HG03558 (cell line): ENCODE results near the gene PRSS33.

Experiments
- ATAC-seq: cut with Tn5 transposase; IDR thresholded peaks from one replicate; pipeline ENCODE4 v1.9.1; 2021; ENCODE audit warnings: moderate number of reproducible peaks; ENCODE audit not compliant: unreplicated experiment; ENCODE audit errors: extremely low read depth

The PRSS33 gene

DNA sequence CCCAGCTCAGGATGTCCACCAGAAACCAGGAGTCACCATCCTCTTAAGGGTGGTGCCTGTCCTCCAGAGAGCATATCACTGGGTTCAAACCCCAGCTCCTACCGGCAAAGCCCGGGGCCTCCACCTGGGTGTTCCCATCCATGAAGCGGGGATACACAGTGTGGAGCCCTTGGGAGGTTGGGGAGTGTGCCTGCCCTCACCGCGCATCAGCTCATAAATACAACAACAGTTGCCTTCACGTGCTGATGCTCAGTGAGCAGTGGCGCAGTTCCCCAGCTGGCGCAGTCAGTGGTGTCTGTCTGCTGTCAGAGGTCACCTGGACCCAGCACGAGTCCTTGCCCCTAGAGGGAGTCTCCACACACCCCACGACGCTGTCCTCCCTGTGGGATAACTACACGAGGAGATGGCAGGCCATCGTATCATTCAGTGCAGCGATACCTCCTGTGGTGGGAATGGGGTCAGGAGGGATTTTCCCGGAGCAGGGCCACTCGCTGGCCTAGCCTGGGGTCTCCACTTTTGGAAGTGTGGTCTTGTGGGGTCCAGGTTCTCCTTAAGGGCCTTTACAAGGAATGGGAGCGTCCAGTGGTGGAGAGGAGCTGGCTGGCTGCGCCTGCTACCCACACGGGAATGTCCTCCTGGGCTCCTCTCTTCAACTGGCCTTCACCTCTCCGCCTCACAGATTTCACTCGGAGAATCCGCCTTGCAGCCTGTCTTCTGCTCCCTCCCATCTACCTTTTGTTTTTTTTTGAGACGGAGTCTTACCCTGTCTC lies 8.0 kb downstream of the PRSS33 start:
- ATAC-seq, result no peak

DNA sequence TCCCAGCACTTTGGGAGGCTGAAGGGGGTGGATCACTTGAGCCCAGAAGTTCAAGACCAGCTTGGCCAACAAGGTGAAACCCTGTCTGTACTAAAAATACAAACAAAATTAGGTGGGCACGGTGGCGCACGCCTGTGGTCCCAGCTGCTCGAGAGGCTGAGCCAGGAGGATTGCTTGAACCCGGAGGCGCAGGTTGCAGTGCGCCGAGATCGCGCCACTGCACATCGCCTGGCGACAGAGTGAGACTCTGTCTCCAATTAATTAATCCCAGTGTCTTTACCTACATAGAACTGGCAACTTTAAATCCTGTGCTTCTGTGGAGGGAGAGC lies 8.8 kb downstream of the PRSS33 start:
- no peak for ATAC-seq

DNA sequence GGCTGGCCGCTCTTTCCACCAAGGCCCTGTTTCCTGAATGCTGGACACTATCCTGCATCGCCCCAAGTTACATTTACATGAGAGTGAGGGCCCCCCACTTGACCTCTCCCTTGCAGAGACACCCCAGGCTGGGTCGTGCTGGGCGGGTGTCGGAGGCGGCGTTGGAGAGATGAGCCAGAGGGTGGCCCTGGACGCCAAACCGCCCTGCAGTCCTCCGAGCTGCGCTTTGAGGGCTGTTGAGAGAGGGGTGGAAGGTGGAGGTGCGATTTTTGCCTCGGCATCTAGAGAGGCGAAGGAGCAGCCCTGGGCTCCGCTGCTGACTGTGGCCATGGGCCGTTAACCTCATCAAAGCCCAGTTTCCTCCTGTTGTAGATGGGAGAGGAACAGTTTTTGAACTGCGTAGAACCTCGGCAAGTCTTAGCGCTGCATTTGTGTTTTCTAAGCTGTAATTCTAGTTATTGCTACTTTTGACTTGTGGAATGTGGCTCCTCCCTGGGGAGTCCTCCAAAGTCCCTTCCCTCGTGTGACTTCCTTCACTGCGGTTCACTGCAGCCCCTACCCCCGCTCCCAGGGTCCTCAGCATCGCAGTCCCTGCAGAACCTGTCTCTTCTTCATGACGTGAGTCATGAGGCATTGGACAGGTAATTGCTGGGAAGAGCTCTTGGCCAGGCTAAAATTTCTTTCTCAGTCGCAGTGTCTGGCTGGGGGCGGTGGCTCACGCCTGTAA lies 9.3 kb downstream of the PRSS33 start:
- no peak for ATAC-seq

DNA sequence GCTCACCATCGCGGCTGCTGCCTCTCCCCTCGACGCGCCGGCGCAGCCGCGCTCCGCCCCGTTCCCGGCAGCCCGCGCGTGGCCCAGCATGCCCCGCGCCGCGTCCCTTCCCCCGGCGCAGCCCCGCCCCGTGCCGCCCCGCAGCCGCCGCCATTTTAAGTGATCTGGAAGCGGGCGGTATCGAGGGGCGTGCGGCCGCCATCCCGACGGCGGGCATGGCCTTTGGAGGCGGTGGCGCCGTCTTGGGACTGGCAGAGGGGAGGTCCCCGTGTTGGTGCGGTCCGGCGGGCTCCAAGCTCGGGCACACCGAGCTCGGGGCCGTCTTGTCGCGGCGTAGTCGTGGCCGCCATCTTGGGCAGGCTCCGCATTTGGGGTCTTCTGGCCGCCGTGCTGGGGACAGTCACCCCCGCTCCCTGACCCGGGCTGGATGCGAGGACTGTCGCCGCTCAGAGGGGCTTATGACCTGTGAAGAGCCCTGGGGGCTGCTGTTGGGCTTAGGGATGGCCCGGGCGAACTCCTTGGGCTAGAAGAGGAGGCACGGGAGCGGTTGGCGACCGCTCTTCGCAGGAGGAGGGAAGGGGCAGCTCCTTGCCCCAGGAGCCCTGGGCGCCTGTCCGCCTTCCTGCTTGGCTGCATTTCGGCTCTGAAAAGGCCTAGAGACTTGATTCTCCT lies 10.0 kb downstream of the PRSS33 start, which contains the start of gene ELOB:
Gene ELOB (minus strand): TSS at position 50 of the 672 bp plus-strand sequence. CDS start 41 bp downstream, at position 9.
- no peak for ATAC-seq

DNA sequence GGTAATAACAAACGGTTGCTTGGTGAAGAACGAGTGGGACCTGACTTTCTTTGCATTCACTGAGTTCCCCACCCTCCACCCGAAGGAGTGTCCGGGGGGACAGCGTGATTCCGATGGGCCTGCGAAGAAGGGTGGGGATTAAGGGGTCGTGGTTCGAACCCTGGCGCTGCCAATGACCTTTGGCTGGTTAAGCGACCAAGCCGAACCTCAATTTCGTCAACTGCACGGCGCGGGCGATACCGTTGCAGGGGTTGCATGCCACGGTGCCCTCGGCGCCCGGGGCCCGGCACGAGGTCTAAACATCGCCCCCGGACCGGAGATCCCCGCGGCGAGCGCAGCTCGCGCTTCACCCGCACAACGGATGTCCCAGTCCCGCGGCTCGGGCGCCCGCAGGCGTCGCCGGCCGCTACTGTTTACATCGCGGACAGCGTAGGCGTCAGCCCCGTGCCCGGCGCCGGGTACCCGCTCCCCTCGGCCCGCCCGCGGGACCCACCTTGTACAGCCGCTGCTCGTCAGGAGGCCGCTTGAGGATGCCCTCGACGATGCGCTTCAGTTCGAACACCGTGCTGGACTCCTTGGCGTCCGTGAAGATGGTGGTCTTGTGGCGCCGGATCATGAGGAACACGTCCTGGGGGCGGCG lies 10.7 kb downstream of the PRSS33 start:
- ATAC-seq, result no peak

DNA sequence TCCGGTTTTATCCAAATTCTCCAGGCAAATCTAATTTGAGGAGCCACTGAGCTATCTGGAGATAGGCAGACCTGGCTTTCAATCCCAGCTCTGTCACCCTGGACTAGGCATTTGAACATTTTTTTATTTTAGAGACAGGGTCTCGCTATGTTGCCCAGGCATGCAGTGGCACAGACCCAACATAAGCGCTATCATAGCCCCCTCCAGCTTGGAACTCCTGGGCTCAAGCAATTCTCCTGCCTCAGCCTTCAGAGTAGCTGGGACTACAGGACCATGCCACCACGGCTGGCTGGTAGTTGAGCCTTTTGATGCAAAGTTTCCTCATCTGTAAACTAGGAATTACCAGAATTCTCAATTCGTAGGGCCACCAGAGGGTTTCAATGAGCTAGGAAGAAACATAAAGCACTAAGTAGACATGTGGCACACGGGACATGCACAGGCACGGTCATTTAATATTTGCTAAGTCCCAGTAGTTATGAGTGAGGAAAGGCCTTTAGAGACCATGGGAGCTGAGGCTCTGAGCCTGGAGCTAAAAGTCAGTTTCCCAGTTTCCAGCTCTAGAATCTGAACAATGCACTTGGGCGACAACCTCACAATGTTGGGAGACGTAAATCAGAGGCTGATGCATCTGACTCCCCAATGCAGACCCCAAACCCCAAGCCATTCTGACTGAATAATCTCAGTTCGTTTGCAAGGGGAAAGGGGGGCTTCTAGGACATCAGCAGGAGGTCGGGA lies 11.4 kb downstream of the PRSS33 start:
- no peak for ATAC-seq

DNA sequence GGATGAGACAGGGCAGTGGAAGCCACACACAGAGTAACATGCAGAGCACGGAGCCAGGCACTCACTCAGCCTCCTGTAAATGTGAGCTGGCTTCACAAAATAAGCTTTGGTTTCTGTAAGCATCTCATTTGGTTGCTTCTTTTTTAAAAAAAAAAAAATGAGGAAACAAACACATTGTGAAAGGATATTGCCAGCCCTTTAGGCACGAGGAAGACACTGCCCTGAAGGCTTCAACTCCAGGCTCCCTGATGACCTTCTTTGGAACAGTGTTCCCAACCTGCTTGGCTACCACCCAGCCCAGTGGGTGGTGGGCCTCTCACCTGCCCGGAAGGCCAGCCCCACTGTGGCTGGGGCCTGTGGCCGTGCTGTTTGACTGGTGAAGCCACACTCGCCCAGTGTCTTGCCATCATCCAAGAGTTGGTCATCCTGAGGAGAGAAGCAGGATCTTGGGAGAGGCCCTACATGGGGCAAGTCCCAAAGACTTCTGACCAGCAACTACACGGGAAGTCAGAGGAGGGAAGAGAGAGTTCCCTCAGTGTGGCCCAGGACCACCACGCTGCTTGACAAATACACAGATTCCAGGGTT lies 12.1 kb downstream of the PRSS33 start:
- no peak for ATAC-seq

DNA sequence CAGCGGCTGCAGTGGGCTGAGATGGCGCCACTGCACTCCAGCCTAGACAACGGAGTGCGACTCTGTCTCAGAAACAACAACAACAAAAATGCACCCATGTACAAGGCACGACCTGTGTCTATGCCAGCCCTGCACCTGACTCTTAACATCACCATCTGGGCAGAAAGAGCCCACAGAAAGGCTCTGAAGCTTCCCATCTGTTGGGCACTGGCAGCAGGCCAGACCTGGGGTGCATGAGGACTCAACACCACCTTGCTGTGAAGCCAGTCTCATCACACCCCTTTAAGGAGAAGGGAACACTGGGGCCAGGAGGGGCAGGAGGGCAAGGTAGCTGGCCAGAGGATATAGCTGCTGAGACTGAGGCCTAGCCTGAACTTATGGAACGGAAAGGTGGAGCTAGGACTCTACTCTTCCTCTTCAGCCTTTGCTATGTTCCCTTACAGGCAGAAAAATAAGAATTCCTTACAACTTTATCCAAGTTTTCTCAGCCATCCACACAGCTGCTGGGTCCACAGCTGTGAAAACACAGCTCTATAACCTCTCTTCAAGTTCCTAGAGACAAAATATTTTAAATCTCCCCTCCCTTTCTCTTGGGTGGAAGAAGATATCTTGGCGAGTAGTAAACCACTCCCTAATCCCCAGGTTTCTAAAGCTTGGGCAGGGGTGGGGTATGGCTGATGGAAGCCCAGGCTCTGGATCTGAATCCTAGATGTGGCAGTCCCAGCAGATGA lies 13.0 kb downstream of the PRSS33 start:
- no peak for ATAC-seq

DNA sequence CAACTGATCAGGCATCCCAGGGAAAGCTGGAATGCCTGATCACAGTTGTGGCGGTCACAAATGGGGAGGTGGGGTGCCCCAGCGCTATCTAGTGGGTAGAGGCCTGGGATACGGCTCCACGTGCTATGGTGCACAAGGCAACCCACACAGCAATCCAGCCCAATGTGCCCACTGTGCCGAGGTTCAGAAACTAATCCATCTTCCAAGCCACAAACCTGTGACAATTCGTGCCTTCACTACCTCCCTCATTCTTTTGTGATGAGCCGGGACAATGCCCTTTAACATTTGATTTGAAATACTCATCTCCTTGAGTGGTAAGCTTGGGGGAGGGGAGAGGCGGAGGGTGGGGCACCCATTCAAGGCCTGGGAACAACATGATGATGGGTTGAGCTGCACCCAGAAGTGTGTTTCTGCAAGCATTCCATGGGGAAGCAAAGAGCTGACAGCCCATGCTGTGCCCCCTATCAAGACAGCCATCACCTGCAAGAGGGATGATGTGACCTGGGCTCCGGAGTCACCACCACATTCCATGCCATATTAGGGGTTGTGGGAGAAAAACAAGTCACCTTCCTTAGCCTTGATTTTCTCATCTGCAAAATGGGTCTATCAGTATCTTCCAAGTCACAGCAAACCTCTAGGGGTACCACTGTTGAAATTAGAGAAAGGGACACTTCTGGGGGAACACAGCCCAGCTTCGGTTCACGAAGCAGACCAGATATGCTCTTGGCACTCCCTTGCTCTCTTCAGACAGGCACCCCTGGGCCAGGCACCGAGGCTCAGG lies 14.0 kb downstream of the PRSS33 start:
- no peak for ATAC-seq

DNA sequence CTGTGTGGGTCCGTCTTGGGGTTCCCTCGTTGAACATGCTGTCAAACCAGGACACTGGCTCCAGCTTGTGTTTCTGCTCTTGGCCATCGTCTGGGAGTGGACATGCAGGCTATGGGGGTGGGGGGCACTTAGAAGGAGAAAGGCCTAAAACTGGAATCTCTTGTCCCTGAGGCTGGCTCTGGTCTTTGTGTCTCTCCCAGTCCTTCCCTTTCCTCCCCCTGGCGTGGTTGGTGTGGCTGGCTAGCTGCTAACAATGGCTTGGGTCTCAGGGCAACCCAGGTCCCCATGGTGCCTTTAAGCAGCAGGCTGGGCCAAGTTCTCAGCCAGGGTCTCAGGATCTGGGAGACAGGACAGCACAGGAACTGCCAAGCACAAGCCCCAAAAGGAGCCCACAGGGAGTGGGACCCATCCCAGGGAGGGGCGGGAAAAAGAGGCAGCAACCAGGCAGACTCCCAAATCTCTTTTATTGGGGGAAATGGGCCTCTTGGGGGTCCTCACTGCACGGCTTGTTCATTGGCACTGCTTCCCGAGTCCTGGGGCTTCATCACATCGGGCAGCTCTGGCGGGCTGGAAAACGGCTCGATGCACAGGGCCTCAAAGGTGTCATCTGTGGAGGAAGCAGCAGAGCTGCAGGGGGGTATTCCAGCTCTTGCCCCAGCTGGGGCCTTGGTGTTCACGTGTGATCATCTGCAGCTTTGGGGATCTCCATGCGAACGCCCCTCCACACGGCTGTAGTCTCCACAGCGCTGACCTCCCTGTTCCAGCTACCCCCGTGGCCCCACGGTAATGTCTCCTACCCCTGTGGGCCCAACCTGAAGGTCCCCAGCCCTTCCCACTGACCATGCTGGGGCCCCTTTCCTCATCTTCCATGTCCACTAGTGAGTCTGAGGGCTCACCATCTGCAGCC lies 15.6 kb downstream of the PRSS33 start:
- no peak for ATAC-seq

DNA sequence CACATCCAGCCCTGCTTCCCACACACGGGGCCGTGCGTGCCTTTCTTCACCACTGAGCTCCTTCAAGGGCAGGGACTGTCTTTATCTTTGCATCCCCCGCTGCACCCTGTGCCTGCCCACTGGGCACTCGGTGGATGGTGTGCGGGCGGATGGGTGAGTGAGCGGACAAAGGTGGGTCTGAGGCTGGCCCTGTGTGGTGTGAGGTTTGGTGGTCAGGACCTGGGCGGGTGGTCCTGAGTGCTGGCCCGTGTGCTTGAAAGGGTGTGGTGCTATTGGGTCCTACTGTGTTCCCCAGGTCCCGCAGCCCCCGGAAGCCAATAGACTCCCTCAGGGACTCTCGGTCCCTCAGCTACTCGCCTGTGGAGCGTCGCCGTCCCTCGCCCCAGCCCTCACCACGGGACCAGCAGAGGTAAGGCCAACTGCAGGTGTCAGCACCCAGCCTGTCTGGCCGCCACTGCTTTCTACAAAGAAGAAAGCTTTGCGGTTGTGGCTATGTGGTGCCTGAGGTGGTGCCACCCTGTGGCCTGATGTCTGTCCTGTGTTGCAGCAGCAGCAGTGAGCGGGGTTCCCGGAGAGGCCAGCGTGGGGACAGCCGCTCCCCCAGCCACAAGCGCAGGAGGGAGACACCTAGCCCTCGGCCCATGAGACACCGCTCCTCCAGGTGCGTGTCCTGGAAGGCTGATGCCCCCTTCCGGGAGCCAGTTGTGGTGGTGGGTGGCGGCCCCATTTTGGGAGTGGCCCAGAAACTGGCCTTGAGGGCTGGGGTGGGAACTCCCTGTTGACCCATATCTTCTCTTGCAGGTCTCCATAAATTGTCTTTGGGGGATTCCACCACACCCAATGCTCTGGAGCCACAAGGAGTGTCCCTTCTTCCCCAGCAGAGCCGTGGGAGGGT lies 17.1 kb downstream of the PRSS33 start:
- ATAC-seq, result no peak

DNA sequence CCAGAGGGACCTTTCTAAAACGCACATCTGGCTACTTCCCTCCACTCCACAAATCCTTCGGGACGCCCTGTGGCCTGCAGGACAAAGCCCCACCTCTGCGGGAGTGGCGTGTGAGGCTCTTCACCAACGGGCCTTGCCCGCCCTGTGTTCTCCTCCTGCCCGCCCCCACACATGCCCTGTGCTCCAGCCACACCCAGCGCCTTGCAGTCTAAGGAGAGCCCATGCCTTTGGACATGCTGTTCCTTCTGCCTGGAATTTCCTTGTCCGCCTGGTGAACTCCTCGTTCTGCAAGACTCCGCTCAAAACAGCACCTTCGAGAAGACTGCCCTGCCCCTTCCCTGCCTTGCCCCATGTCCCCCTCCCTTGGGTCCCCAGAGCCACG lies 17.7 kb downstream of the PRSS33 start:
- ATAC-seq, result no peak

DNA sequence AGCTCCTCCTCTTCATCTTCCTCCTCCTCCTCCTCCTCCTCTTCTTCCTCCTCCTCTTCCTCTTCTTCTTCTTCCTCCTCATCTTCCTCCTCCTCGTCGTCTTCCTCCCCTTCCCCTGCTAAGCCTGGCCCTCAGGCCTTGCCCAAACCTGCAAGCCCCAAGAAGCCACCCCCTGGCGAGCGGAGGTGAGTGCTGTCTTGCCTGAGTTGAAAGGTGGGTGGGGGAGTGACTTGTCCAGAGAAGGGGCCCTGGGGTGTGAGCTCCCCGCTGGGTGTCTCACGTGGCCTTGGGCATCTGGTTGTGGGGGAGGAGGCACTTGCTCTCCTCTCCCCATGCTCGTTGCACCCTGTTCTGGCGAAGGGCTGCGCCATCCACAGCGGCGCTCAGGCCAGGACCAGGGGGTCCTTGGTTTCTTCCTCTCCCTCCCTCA lies 18.2 kb downstream of the PRSS33 start:
- no peak for ATAC-seq

DNA sequence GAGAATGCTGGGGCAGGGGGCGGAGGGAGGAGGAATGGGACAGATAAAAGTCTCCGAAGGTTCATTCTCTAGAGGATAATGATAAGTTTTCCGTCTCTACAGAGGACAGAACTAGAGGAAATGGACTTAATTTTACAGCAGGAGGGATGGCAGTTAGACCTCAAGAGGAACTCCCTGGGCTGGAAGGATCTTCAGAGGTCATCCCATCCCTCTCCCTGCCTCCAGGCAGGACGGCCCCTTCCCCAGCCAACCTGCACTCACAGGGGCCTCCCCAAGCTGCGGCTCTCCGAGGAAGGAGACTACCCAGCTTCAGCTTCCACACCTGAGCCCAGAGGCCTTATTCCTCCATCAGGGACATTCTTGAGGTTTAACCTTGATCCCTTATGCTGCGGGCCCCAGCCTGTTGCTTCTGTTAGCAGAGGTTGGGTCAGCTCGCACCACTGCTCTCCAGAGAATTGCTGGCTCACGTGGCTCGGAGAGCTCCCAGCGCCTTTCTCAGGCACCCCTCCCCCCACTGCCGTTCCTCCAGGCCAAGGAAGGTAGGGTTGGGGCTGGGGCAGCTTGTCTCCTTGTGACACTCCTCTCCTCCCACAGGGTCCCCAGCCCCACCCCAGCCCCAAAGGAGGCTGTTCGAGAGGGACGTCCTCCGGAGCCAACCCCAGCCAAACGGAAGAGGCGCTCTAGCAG lies 18.8 kb downstream of the PRSS33 start:
- no peak for ATAC-seq

DNA sequence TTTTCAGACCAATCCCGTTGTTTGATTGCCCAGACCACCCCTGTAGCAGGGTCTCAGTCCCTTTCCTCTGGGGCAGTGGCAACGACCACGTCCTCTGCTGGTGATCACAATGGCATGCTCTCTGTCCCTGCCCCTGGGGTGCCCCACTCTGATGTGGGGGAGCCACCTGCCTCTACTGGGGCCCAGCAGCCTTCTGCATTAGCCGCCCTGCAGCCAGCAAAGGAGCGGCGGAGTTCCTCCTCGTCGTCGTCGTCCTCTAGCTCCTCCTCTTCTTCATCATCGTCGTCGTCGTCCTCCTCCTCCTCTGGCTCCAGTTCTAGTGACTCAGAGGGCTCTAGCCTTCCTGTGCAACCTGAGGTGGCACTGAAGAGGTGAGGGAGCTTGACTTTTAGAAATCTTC lies 19.5 kb downstream of the PRSS33 start:
- ATAC-seq, result no peak
